Measurements from ENCODE around the gene RBM22.

GRCh38 chr5:150659360-150660107, 41.3 kb downstream of the RBM22 start:
- TF ChIP-seq IRF3 (IDR thresholded peaks at IDR 0.05) (no peak), MXI1 (IDR thresholded peaks at IDR 0.05; ENCODE audit: low read depth, low read length) (no peak), ASH2L (IDR thresholded peaks at IDR 0.05; ENCODE audit: borderline replicate concordance, low read depth) (no peak), POLR2A (IDR thresholded peaks at IDR 0.05; ENCODE audit: low read depth, low read length) (no peak), ZNF274 (IDR thresholded peaks at IDR 0.05; ENCODE audit: insufficient read depth, insufficient read length) (no peak), ELK1 (IDR thresholded peaks at IDR 0.05; ENCODE audit: low read depth, low read length) (no peak), HDAC6 (IDR thresholded peaks at IDR 0.05; ENCODE audit: unreplicated experiment) (no peak), NRF1 (conservative IDR thresholded peaks at IDR 0.05; ENCODE audit: low read depth, low read length) (no peak), EP300 (IDR thresholded peaks at IDR 0.05; ENCODE audit: borderline replicate concordance in 1 of 2, control insufficient read depth in 1 of 2, low read depth in 2 of 2, low read length in 2 of 2) (no peak), SMARCA5 (IDR thresholded peaks at IDR 0.05) (no peak)
- TF ChIP-seq, protein P1, sequence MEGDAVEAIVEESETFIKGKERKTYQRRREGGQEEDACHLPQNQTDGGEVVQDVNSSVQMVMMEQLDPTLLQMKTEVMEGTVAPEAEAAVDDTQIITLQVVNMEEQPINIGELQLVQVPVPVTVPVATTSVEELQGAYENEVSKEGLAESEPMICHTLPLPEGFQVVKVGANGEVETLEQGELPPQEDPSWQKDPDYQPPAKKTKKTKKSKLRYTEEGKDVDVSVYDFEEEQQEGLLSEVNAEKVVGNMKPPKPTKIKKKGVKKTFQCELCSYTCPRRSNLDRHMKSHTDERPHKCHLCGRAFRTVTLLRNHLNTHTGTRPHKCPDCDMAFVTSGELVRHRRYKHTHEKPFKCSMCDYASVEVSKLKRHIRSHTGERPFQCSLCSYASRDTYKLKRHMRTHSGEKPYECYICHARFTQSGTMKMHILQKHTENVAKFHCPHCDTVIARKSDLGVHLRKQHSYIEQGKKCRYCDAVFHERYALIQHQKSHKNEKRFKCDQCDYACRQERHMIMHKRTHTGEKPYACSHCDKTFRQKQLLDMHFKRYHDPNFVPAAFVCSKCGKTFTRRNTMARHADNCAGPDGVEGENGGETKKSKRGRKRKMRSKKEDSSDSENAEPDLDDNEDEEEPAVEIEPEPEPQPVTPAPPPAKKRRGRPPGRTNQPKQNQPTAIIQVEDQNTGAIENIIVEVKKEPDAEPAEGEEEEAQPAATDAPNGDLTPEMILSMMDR (IDR thresholded peaks at IDR 0.05 in 2 of 3, conservative IDR thresholded peaks at IDR 0.05 in 1 of 3; ENCODE audit: control insufficient read depth in 2 of 3, extremely low read depth in 1 of 3, insufficient read depth in 1 of 3, low read depth in 3 of 3, low read length in 3 of 3) = no peak
- TF ChIP-seq, protein P2, sequence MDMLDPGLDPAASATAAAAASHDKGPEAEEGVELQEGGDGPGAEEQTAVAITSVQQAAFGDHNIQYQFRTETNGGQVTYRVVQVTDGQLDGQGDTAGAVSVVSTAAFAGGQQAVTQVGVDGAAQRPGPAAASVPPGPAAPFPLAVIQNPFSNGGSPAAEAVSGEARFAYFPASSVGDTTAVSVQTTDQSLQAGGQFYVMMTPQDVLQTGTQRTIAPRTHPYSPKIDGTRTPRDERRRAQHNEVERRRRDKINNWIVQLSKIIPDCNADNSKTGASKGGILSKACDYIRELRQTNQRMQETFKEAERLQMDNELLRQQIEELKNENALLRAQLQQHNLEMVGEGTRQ (IDR thresholded peaks at IDR 0.05; ENCODE audit: borderline replicate concordance, low read depth, low read length) = no peak
- TF ChIP-seq, protein P3, sequence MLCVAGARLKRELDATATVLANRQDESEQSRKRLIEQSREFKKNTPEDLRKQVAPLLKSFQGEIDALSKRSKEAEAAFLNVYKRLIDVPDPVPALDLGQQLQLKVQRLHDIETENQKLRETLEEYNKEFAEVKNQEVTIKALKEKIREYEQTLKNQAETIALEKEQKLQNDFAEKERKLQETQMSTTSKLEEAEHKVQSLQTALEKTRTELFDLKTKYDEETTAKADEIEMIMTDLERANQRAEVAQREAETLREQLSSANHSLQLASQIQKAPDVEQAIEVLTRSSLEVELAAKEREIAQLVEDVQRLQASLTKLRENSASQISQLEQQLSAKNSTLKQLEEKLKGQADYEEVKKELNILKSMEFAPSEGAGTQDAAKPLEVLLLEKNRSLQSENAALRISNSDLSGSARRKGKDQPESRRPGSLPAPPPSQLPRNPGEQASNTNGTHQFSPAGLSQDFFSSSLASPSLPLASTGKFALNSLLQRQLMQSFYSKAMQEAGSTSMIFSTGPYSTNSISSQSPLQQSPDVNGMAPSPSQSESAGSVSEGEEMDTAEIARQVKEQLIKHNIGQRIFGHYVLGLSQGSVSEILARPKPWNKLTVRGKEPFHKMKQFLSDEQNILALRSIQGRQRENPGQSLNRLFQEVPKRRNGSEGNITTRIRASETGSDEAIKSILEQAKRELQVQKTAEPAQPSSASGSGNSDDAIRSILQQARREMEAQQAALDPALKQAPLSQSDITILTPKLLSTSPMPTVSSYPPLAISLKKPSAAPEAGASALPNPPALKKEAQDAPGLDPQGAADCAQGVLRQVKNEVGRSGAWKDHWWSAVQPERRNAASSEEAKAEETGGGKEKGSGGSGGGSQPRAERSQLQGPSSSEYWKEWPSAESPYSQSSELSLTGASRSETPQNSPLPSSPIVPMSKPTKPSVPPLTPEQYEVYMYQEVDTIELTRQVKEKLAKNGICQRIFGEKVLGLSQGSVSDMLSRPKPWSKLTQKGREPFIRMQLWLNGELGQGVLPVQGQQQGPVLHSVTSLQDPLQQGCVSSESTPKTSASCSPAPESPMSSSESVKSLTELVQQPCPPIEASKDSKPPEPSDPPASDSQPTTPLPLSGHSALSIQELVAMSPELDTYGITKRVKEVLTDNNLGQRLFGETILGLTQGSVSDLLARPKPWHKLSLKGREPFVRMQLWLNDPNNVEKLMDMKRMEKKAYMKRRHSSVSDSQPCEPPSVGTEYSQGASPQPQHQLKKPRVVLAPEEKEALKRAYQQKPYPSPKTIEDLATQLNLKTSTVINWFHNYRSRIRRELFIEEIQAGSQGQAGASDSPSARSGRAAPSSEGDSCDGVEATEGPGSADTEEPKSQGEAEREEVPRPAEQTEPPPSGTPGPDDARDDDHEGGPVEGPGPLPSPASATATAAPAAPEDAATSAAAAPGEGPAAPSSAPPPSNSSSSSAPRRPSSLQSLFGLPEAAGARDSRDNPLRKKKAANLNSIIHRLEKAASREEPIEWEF (IDR thresholded peaks at IDR 0.05; ENCODE audit: insufficient replicate concordance, low read depth, low read length) = no peak
- TF ChIP-seq, protein P4, sequence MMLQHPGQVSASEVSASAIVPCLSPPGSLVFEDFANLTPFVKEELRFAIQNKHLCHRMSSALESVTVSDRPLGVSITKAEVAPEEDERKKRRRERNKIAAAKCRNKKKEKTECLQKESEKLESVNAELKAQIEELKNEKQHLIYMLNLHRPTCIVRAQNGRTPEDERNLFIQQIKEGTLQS (IDR thresholded peaks at IDR 0.05; ENCODE audit: borderline replicate concordance, extremely low read depth, low read depth, low read length) = no peak
